ENCODE results near the gene ADCK2.

DNA sequence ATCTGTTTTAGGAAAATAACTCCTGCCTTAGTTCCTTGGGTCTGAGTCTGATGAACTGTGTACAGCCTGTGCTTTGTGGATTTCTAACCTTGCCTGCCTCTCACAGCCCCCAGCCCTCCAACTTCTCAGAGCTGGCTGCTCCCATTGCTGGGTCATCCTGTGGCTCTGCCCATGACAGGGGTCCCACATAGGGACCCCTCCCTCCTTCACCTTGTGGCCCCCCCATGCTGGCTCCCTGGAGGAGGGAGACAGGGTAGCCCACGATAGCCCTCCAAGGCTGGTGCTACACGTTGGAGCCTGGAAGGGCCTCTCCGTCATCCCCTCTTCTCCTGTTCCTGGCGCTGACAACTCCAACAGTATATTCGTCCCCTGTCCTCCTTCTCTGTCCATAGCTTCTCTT is 29.3 kb upstream of the ADCK2 start:
- TF ChIP-seq, protein P1, sequence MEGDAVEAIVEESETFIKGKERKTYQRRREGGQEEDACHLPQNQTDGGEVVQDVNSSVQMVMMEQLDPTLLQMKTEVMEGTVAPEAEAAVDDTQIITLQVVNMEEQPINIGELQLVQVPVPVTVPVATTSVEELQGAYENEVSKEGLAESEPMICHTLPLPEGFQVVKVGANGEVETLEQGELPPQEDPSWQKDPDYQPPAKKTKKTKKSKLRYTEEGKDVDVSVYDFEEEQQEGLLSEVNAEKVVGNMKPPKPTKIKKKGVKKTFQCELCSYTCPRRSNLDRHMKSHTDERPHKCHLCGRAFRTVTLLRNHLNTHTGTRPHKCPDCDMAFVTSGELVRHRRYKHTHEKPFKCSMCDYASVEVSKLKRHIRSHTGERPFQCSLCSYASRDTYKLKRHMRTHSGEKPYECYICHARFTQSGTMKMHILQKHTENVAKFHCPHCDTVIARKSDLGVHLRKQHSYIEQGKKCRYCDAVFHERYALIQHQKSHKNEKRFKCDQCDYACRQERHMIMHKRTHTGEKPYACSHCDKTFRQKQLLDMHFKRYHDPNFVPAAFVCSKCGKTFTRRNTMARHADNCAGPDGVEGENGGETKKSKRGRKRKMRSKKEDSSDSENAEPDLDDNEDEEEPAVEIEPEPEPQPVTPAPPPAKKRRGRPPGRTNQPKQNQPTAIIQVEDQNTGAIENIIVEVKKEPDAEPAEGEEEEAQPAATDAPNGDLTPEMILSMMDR (IDR thresholded peaks at IDR 0.05): no peak
- TF ChIP-seq ZFX (IDR thresholded peaks at IDR 0.05; ENCODE audit: borderline replicate concordance): no peak

Data from 22Rv1 (cell line).